GM21360 (cell line): Measurements from ENCODE around the gene PPIL4.
"Not testable (repeated sequence)": the region's sequence is repeated elsewhere in the genome, so short reads cannot be mapped to it uniquely, and the experiment has no call there.

Source experiments
- ATAC-seq: cut with Tn5 transposase; IDR thresholded peaks from one replicate; pipeline ENCODE4 v1.9.1; 2021; ENCODE audit warnings: mild to moderate bottlenecking, moderate library complexity; ENCODE audit not compliant: unreplicated experiment

PPIL4 gene

DNA sequence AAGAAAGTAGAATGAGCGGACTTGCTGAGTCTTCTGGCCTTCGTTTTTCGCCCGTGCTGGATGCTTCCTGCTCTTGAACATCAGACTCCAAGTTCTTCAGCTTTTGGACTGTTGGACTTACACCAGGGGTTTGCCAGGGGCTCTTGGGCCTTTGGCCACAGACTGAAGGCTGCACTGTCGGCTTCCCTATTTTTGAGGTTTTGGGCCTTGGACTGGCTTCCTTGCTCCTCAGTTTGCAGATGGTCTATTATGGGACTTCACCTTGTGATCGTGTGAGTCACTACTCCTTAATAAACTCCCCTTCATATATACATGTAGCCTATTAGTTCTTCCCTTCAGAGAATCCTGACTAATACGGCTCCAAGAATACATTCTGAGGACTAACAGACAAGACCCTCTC is 83.1 kb downstream of the PPIL4 start:
- ATAC-seq: not testable (repeated sequence)

DNA sequence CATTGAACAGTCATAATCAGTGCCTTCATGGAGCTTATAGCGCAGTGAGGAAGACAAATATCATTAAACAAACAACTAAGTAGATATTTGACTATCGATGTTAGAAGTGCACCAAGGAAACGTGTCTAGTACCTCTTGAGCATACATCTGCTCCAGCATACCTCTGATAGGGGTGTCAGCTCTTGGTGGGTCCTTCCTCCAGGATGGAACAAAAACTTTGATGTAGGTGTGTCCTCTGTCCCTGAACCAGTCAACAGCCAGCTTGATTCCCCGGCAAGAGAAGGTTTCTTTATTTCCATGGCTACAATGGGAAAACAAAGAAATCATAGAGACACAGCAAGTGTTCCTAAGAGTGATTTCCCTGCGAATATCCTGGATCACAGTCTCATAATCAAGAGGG is 84.2 kb downstream of the PPIL4 start:
- no peak for ATAC-seq

DNA sequence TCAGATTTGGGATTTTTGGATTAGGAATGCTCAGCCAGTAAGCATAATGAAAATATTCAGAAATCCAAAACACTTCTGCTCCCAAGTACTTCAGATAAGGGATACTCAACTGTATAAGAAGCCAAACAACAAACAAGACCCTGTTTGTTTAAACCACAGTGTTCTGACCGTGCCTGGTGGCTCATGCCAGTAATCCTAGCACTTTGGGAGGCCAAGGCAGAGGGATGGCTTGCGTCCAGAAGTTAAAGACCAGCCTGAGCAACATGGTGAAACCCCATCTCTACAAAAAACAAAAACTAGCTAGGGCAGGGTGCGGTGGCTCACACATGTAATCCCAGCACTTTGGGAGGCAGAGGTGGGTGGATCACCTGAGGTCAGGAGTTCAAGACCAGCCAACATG is 85.6 kb downstream of the PPIL4 start:
- ATAC-seq: not testable (repeated sequence)

DNA sequence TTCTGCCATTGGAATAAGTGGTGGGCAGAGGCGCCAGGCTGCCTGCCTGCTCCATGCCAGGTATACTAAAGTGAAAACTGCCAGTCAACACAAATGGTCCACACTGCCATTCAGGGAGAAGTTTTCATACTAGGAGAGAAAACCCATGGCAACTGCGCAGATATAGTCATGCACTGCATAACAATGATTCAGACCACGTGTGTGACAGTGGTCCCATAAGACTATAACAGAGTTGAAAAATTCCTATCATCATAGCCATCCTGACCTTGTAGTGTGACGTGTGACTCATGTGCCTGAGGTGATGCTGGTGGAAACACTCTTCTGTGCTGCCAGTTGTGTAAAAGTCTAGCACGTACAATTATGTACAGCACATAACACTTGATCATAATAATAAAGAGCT is 86.1 kb downstream of the PPIL4 start:
- no peak for ATAC-seq

DNA sequence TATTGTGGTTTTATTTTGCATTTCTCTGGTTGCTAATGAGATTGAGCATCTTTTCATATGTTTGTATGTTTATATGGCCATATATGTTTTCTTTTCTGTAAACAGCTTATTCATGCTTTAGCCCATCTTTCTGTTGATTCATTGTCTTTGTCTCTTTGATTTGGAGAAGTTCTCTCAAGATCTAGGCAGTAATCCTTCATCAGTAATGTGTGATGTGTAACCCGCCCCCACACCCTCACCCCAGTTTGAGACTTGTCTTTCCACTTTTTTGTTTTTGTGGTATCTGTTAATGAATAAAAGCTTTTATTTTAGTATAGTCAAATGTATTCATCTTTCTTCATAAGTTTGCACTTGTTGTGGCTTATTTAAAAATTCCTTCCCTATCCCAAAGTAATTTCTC is 87.0 kb downstream of the PPIL4 start:
- ATAC-seq: no peak

DNA sequence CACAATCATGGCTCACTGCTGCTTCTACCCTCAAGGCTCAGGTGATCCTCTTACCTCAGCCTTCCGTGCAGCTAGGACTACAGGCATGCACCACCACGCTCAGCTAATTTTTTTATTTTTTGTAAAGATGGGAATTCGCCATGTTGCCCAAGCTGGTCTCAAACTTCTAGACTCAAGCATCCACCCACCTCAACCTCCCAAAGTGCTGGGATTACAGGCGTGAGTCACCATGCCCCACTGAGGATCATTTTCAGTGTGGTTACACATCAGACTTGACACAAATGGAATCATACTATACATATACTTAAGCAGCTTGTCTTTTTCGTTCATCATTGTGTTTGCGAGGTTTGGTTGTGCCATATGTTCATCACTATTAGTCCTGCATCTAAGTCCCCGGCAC is 87.6 kb downstream of the PPIL4 start:
- no peak for ATAC-seq

DNA sequence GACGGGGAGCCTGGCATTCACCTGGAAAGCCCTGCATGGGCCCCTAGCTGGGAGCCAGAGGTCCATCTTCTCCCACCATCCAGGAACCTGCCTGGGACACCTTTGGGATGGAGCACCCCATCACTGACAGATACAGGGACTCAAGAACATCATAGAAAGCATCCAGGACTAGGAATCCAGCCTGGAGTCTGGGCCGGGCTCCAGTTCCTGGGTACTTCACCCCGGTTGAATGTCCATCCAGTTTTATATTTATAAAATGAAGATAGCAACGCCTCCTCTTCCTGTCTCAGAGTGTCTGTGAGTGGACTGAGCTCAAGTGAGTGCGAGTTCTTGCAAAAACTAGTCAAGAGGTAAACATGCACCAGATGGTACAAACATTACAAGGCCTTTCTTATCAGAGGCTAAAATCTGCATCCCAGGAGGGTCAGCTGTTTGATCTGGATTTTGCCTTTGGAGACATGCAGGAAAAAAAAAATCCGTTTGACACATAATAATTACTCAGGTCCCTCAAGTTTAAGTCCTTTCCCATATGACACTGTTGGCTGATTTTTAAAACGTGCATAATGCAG is 88.4 kb downstream of the PPIL4 start:
- no peak for ATAC-seq

DNA sequence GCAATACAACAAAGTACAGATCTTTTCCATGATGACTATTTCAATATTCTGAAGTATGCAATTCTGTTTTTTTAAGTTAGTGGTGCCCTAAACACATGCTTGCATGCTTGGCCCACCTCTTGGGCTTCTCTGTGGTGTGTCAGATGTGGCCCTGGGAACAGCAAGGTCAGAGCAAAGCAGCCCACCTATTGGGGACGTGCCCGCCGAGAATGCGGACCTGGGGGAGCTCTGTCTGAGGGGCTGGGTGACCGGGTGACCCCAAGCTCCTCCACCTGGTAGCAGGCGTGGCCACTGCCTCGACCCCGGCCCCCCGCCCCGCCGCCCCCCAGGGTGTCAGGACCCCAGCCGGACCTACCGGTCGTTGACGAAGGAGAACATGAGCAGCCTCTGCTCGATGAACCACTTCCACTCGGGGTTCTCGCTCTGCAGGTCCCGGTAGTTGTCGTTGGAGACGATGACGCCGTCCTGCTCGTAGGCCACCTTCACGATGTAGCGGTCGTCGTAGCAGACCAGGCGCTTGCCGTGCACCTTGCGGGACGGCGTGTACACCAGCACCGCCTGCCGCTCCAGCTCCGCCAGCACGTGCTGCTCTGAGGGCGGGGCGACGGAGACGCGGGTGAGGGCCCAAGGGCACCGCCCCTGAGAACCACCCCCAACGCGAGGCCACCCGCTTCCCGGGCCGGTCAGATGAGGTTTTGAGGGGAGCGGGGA is 89.4 kb downstream of the PPIL4 start:
- ATAC-seq: no peak

DNA sequence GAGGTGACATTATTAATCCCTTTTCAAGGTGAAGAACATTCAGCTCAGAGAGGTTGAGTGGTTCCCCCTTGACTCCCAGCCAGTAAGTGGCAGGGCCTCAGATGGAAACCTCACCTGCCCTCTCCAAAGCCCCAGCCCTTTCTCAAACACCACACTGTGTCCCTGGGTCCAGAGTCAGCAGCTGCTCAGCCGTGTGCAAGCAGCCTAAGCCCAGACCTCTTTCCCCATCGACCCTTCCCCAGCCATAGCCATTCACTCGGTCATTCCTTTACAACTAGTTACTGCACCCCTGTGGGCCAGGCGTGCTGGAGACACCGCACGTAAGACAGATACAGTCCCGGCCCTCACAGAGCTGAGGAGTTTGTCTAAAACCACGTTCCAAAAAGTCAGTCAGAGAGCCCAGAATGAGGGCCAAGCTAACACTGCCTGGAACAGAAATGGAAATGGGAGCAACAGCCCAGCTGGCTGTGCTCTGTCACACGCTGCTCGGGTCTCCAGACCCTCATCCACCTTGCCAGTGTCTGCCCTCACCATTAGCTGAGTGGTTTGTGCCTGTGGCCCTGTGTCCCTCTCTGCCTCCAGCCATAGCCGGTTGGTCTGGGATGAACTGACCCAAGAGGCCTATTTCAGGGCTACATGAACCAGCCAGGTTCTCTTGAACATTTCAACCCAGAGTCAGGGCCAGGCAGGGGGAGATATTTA is 90.7 kb downstream of the PPIL4 start:
- ATAC-seq: no peak
